Upper lobe of left lung (tissue), 6 donors: ENCODE results near the gene DAPK3. TPM values are rescaled to one million over a fixed set of nuclear protein-coding genes. Genes with fewer than 3 reads are reported as not detected.
"Not testable (repeated sequence)": the region's sequence is repeated elsewhere in the genome, so short reads cannot be mapped to it uniquely, and the experiment has no call there.

Source experiments
- ATAC-seq, 2 donors: fragments of 200-7000 bp; cut with Tn5 transposase; one replicate each; pipeline ENCODE4 v1.9.1; 2022; ENCODE audit warnings: mild to moderate bottlenecking in 2 of 2, moderate library complexity in 2 of 2; ENCODE audit not compliant: low FRiP score in 2 of 2
- DNase-seq, 2 donors: peaks; one replicate each; pipeline ENCODE4 v3.0.0-alpha.2; 2019 to 2020
- H3K27ac ChIP-seq, 4 donors: fragments of 200-600 bp; sonication (generic); one replicate each; pipeline ENCODE4 v1.5.1; 2016 to 2019
- H3K27me3 ChIP-seq, 4 donors: fragments of 200-600 bp; sonication (generic); one replicate each; pipeline ENCODE4 v1.5.1; 2017 to 2019
- H3K36me3 ChIP-seq, 4 donors: fragments of 200-600 bp; sonication (generic); one replicate each; pipeline ENCODE4 v1.5.1; 2016 to 2019
- H3K4me1 ChIP-seq, 4 donors: fragments of 200-600 bp; sonication (generic); one replicate each; pipeline ENCODE4 v1.5.1; 2018 to 2019
- H3K4me3 ChIP-seq, 4 donors: fragments of 200-600 bp; sonication (generic); one replicate each; pipeline ENCODE4 v1.5.1; 2017 to 2019; ENCODE audit warnings: mild to moderate bottlenecking in 2 of 4, moderate library complexity in 1 of 4
- H3K9me3 ChIP-seq, 4 donors: fragments of 200-600 bp; sonication (generic); one replicate each; pipeline ENCODE4 v1.5.1; 2018 to 2019
- EP300 ChIP-seq, 4 donors: sonication (generic); formaldehyde crosslinking; IDR thresholded peaks; one replicate each; pipeline ENCODE4 v1.5.1; 2017; ENCODE audit warnings: antibody characterized with exemption in 4 of 4, control low read depth in 2 of 4
- POLR2A ChIP-seq, 4 donors: fragments of 450-650 bp; IDR thresholded peaks; one replicate each; pipeline ENCODE4 v1.5.1; 2016 to 2017; ENCODE audit warnings: antibody characterized with exemption in 4 of 4, mild to moderate bottlenecking in 2 of 4
- POLR2AphosphoS5 ChIP-seq, 2 donors: sonication (generic); formaldehyde crosslinking; IDR thresholded peaks; one replicate each; pipeline ENCODE4 v1.5.1; 2017; ENCODE audit warnings: antibody characterized with exemption in 2 of 2
- WGBS, 2 donors: methylation state at CpG; one replicate each; pipeline ENCODE4 v1.1.5; 2017 to 2018; 5-methylcytosine and 5-hydroxymethylcytosine counted together
- total RNA-seq, 6 donors: library from RNA; depleted of rRNA in 4 of 6; stranded (reverse); fragments of >200 nt in 4 of 6; gene quantifications; one replicate each; pipeline versions ENCODE4 v1.1.0 to v1.2.1, GENCODE V29; 2016 to 2021
- TF ChIP-seq, protein P1 (sequence below), 6 experiments: fragments of 450-650 bp in 4 of 6; fragments of 200-600 bp in 2 of 6; sonication (generic) in 2 of 6; IDR thresholded peaks; one replicate each; pipeline ENCODE4 v1.5.1; 2016 to 2019; ENCODE audit warnings: antibody characterized with exemption in 6 of 6
- donor health status: DM: no; HTN: no; CAD: no; lungs with moderate emphysema.
- donor health status: DM: no; HTN: yes; CAD: no; lungs with severe emphysema.

Gene DAPK3
- total RNA-seq, 6 donors from 2014 or later, result 54.3 to 107 (median 80.6) TPM

DNA sequence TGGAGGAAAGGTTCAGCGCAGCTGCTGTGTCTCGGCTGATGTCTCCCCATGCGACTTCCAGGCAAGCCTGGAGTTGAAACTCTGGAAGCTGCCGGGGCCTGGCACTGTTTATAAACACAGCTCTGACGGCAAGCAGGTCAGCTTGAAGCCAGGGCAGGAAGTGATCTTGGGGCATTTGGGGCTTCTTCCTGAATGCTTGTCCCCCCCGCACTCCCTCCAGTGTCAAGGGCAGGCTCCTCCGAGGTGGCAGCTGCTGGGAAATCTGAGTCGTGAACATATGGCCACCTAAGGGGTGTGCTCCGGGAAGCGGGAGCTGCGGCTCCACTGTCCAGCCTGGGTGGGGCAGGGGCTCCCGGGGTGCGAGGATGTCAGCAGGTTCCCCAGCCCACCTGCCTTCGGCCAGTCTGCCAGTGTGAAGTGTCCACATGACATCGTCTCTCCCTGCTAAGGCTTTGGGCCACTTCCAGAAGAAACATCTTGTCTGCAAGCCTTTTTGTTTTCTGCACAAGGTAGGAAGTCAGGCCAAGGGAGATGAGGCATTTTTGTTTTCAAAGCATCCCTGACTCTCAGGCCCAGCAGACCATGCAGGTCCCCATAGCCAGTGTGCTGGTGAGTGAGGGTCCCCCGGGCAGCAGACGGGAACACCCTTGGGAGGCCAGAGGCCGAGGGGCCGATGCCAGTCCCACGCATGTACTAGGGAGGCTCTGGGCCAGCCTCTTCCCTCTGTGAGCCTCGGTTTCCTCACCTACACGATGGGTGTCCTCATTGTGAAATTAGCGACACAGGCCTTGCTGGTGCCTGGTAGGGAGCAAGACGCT is 39.3 kb upstream of the DAPK3 start:
- Histone ChIP-seq H3K27me3 (no peaks in the 10 kb centered on the region), H3K4me1 (peaks cover 45 to 69% (median 55%) of the 10 kb centered on the region in 4 donors), H3K4me3 (peak overlapping the region in 1 of 4 donors; percentile 15), H3K36me3 (peaks cover 10 to 31% (median 17%) of the 10 kb centered on the region in 4 donors), H3K9me3 (no peaks in the 10 kb centered on the region), H3K27ac (peak overlapping the region in 3 of 4 donors; percentile 30 to 96 (median 64))
- DNase-seq (no peak), ATAC-seq (no peak)
- WGBS, 2 donors, result 64 to 74% methylated on average over 8 to 22 of the region's 24 CpGs
- TF ChIP-seq EP300 (IDR thresholded peaks at IDR 0.05) (no peak), POLR2AphosphoS5 (IDR thresholded peaks at IDR 0.05) (no peak), POLR2A (IDR thresholded peaks at IDR 0.05) (no peak)
- TF ChIP-seq, protein P1, sequence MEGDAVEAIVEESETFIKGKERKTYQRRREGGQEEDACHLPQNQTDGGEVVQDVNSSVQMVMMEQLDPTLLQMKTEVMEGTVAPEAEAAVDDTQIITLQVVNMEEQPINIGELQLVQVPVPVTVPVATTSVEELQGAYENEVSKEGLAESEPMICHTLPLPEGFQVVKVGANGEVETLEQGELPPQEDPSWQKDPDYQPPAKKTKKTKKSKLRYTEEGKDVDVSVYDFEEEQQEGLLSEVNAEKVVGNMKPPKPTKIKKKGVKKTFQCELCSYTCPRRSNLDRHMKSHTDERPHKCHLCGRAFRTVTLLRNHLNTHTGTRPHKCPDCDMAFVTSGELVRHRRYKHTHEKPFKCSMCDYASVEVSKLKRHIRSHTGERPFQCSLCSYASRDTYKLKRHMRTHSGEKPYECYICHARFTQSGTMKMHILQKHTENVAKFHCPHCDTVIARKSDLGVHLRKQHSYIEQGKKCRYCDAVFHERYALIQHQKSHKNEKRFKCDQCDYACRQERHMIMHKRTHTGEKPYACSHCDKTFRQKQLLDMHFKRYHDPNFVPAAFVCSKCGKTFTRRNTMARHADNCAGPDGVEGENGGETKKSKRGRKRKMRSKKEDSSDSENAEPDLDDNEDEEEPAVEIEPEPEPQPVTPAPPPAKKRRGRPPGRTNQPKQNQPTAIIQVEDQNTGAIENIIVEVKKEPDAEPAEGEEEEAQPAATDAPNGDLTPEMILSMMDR (IDR thresholded peaks at IDR 0.05), result no peak

DNA sequence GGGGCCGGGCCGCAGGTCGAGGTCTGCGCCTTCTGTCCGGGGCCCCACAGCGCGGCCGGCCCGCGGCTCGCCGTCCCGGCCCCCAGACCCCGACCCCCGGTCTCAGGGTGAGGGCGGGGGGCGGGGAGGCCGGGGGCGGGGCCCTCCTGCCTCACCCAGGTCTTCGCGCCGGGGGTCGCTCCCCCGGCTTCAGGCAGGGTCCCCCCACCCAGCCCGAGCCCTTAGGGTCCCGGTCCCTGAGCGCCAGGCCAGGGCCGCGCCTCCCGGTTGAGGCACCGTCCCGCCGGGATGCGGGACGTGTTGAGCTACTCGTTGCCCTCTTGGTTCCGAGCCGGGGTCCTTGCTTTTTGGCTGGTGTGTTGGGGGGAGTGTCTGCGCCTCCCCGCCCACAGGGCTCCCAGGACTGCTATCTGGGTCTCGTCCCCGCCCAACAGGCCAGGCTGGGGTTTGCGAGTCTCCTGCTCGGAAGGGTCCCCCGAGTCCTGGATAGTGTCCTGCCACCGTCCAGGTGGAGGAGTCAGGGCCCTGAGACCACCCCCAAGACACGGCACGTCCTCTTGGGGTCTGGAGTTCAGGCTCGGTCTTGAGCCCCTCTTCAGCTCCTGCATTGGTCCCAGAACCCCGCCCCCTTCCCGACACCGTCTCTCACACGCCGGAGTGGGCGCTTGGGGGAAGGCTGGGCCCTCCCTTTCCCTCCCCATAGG is 37.1 kb upstream of the DAPK3 start:
- ATAC-seq (peak in 1 of 2 donors; percentile 23), DNase-seq (peak in 1 of 2 donors; percentile 49)
- peaks cover 2 to 8% (median 3%) of the 10 kb centered on the region in 4 donors for H3K36me3 ChIP-seq
- H3K4me1 ChIP-seq, result peaks cover 29 to 56% (median 44%) of the 10 kb centered on the region in 4 donors
- peak overlapping the region; percentile 79 to 96 (median 86) for H3K27ac ChIP-seq
- H3K4me3 ChIP-seq, result peak overlapping the region; percentile 88 to 99 (median 92)
- no peaks in the 10 kb centered on the region for H3K27me3 ChIP-seq
- TF ChIP-seq EP300 (IDR thresholded peaks at IDR 0.05) (no peak), POLR2AphosphoS5 (IDR thresholded peaks at IDR 0.05) (no peak), POLR2A (IDR thresholded peaks at IDR 0.05) (no peak)
- TF ChIP-seq, protein P1 (IDR thresholded peaks at IDR 0.05), result no peak
- 0 to 2% methylated on average over 7 to 18 of the region's 55 CpGs for WGBS, 2 donors
- H3K9me3 ChIP-seq, result no peaks in the 10 kb centered on the region

DNA sequence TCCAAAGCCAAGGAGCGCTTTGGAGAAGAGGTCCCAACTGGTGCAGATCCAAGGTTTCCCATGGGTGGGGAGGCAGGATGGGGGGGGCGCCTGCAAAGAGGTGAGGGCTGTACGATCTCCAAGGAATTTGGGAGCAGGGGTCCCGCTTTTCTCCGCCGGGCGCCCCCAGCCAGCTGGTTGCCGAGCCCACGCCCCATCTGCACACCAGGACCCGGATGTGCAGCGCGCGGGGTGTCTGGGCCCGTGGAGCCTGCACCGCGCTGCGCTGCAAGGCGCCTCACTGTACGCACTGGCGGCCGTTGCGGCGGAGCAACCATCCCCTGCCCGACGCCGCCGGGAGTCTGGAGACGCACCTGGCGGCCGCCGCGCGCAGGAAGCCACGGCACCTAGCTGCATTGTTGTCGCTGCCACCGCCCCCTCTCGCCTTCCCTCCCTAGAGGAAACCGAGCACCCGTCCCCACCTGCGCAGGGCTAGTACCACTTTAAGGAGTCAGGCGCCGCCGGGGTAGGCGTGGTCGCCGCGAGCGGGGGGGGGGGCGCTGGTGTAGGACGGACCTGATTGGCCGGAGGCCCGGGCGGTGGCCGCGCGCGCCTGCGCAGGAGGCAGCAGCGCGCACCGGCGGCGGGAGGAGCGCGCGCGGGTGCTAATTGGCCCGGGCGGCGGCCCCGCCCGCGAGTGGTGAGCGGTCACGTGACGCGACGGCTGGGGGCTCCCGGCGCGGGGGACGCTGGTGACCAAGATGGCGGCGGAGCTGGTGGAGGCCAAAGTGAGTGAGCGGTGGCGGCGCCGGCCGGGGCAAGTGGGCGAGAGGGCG is 36.3 kb upstream of the DAPK3 start, which contains the start of gene PIAS4:
Gene PIAS4, plus strand, starts transcription at position 716 of the 815 bp plus-strand sequence. Its CDS starts 25 bp downstream, at position 741.
- H3K27ac ChIP-seq, result peak within 1 kb of the TSS; percentile 79 to 96 (median 86)
- H3K36me3 ChIP-seq, result peaks cover 0 to 6% (median 1%) of the 10 kb centered on the region in 4 donors
- H3K4me3 ChIP-seq, result peak within 1 kb of the TSS; percentile 88 to 99 (median 92)
- ATAC-seq (peak; percentile 95 to 97), DNase-seq (peak; percentile 96 to 100)
- H3K4me1 ChIP-seq, result peaks cover 26 to 49% (median 41%) of the 10 kb centered on the region in 4 donors
- no peaks in the 10 kb centered on the region for H3K9me3 ChIP-seq
- TF ChIP-seq POLR2AphosphoS5 (IDR thresholded peaks at IDR 0.05) (peak; percentile 35 to 67), EP300 (IDR thresholded peaks at IDR 0.05) (no peak), POLR2A (IDR thresholded peaks at IDR 0.05) (peak in 2 of 4 donors; percentile 36 to 76)
- TF ChIP-seq, protein P1 (IDR thresholded peaks at IDR 0.05), result peak in 4 of 6 experiments; percentile 29 to 50 (median 36)
- H3K27me3 ChIP-seq, result no peaks in the 10 kb centered on the region
- 0 to 1% methylated on average over 4 to 34 of the region's 91 CpGs for WGBS, 2 donors

DNA sequence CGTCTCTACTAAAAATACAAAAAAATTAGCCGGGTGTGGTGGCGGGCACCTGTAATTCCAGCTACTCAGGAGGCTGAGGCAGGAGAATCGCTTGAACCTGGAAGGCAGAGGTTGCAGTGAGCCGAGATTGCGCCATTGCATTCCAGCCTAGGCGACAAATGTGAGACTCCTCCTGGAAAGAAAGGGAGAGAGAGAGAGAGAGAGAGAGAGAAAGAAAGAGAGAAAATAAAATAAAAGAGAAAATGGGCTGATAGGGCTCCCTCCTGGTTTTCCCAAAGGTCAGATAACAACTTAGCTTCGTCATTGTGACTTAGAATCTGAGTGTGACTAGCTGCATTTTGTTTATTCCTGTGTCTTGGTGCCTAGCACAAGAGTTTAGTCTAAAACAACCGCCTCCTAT is 34.5 kb upstream of the DAPK3 start:
- ATAC-seq, DNase-seq, H3K9me3 ChIP-seq, H3K36me3 ChIP-seq, H3K27ac ChIP-seq, H3K27me3 ChIP-seq, H3K4me3 ChIP-seq: not testable (repeated sequence)
- 93 to 97% methylated on average over 9 of the region's 9 CpGs for WGBS, 2 donors
- peaks cover 24 to 34% (median 28%) of the 10 kb centered on the region in 4 donors for H3K4me1 ChIP-seq

DNA sequence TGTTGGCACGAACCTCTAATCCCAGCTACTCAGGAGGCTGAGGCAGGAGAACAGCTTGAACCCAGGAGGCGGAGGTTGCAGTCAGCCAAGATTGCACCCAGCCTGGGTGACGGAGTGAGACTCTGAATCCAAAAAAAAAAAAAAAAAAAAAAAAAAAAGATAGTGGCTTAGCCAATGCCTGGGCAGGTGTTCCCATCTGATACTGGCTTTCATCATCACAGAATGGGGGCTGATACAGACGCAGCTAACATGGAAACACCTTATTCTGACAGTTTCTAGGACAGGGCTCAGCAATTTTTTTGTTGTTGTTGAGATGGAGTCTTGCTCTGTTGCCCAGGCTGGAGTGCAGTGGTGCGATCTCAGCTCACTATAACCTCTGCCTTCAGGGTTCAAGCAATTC is 29.9 kb upstream of the DAPK3 start:
- H3K27me3 ChIP-seq, DNase-seq, H3K9me3 ChIP-seq, H3K4me3 ChIP-seq, H3K4me1 ChIP-seq, H3K27ac ChIP-seq, H3K36me3 ChIP-seq, ATAC-seq: not testable (repeated sequence)
- 92% methylated on average over 5 of the region's 5 CpGs for WGBS, 2 donors

DNA sequence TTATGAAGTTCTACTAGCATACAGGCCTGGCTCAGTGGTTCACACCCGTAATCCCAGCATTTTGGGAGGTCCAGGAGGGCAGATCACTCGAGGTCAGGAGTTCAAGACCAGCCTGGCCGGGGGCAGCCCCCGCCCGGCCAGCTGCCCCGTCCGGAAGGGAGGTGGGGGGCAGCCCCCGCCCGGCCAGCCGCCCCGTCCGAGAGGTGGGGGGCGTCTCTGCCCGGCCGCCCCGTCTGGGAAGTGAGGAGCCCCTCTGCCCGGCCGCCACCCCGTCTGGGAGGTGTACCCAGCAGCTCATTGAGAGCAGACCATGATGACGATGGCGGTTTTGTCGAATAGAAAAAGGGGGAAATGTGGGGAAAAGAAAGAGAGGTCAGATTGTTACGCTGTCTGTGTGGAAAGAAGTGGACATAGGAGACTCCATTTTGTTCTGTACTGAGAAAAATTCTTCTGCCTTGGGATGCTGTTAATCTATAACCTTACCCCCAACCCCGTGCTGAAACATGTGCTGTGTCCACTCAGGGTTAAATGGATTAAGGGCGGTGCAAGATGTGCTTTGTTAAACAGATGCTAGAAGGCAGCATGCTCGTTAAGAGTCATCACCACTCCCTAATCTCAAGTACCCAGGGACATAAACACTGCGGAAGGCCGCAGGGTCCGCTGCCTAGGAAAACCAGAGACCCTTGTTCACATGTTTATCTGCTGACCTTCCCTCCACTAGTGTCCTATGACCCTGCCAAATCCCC is 27.9 kb upstream of the DAPK3 start:
- ATAC-seq, H3K4me3 ChIP-seq, H3K9me3 ChIP-seq, H3K27me3 ChIP-seq, H3K27ac ChIP-seq, H3K36me3 ChIP-seq, H3K4me1 ChIP-seq, DNase-seq: not testable (repeated sequence)
- WGBS, 2 donors, result 83 to 86% methylated on average over 23 to 29 of the region's 29 CpGs
